NOMO-1 treated with dmso at 0.1 percent for 144 hours (cell line): ENCODE results near the gene SREK1.
"Not testable (repeated sequence)": the region's sequence is repeated elsewhere in the genome, so short reads cannot be mapped to it uniquely, and the experiment has no call there.

Source experiments
- DNase-seq: peaks from one replicate; lab custom pipeline; 2025; ENCODE audit not compliant: unreplicated experiment; lab: John Stamatoyannopoulos, UW

Gene SREK1

DNA sequence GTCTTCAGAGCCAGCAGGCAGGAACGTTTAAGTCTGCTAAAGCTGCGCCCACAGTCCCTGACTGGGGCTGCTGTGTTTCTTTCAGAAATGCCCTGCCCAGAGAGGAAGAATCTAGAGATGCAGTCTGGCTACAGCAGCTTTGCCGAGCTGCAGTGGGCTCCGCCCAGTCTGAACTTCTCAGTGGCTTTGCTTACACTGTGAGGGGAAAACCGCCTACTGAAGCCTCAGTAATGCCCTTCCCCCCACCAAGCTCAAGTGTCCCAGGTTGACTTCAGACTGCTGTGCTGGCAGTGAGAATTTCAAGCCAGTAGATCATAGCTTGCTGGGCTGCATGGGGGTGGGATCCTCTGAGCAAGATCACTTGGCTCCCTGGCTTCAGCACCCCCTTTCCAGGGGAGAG lies 78.4 kb downstream of the SREK1 start:
- DNase-seq, result no peak

DNA sequence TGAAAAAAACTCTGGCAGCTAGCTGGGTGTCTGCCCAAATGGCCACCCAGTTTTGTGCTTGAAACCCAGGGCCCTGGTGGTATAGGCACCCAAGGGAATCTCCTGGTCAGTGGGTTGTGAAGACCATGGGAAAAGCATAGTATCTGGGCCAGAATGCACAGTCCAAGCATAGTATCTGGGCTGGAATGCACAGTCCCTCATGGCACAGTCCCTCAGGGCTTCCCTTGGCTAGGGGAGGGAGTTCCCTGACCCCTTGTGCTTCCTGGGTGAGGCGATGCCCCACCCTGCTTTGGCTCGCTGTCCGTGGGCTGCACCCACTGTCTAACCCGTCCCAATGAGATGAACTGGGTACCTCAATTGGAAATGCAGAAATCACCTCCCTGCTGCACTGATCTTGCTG lies 78.8 kb downstream of the SREK1 start:
- DNase-seq, result not testable (repeated sequence)

DNA sequence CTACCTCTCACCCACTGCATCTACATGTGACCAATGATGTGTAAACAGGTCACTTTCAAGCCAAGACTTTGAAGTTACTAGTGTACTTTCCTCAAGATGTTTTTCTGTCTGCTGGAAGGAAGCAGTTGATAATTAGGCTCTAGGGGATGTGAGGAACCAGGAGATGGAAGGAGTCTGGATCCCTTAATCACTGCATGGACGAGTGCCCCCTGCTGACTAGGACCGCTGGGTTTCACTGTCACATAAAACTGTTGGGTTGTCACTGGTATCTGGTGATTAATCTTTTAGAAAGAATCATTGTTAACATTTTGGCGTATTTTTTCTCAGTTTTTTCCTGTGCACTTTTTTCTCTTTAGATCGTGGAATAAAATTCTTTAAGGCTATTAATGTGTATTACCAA lies 79.5 kb downstream of the SREK1 start:
- no peak for DNase-seq

DNA sequence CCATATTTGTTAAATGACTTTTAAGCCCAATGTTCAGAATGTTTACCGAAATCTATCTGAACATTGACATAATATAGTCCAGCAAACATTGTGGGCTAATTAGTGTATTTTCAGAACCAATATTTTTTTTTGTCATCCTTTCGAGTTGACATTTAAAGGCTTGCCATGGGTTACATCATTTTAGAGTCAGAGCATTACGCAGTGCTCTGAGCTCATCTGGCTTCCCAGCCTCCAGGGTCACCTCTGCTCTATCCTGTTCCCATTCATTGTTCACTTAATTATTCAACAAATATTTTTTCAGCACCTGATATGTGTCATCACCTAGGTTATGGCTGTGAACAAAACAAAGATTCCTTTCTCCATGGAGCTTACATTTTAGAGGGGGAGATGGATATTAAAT lies 80.2 kb downstream of the SREK1 start:
- no peak for DNase-seq

DNA sequence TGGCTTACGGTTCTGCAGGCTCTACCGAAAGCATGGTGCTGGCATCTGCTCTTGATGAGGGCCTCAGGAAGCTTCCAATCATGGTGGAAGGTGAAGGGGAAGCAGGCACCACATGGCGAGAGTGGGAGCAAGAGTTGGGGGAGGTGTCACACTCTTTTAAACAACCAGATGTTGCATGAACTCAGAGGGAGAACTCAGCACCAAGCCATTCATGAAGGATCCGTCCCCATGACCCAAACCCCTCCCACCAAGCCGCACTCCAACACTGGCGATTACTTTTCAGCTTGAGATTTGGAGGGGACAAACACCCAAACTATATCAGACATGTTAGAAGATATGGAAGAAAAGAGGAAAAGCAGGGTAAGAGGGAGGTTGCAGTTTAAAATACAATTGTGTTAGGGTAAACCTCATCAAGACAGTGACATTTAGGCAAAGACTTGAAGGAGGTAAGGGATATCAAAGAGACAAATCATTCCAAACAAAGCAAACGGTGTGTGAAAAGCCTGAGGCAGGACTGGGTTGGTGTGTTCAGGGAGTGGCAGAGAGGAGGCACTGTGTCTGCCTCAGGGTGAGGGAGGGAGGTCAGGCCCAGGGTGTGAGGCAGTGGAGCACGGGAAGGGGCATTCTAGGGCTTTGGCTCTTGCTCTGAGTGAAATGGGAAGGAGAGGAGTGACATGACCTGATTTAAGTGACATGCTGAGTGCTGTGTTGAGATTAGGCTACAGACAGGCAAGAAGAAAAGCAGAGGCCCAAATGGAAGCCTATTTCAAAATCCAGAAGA lies 80.9 kb downstream of the SREK1 start:
- no peak for DNase-seq

DNA sequence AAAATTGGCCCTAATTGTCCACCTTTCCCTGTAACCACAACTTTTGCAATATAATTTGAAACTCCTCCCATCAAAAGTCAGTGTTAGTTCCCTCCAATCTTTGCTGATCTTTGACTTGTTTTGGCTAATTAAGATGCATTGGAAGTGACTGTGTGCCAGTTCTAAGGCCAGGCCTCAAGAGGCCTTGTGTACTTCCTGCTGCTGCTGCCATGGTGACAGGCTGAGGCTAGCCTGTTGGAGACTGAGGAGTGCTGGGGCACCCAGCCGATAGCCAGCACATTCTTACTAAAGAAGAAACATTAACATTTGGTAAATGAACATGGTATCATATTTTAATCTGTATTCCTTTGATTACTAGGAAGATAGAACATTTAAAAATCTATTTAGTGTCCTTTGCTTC lies 86.5 kb downstream of the SREK1 start:
- DNase-seq, result no peak

DNA sequence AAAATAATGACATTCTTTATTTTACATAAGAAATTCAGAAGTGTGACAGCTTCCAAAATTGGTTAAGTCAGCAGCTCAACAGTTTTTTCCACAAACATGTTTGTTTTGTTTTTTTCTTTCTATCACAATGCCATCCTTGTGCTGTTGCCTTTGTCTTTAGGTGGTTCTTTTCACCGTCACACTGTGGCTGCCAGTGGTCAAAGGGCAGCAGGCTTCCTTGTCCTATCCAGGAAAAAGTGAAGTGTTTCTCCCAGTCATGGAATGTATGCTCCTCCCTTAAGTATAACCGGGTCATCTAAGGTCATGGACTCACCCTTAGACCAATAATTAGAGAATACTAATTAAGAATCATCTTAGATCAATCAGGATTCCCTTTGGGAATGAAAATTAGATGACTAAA lies 87.4 kb downstream of the SREK1 start:
- no peak for DNase-seq

DNA sequence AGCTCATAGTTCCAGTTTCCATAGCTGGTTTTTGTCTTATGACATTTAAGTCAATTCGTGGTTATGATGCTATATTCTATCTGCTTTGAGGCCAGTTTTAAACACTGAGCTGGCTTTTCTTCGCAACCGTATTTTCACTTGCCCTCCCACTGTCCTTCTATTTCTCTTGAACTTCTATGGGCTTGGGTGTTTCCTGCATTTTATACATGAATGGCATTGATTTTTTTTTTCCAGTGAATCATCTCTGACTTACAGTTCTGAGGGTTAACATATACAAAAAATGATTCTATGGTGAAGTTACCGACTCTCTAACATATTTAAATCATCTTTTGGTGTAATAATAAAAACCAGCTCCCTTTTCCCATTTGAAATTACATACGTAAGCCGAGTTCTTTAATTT lies 88.2 kb downstream of the SREK1 start:
- DNase-seq, result no peak

DNA sequence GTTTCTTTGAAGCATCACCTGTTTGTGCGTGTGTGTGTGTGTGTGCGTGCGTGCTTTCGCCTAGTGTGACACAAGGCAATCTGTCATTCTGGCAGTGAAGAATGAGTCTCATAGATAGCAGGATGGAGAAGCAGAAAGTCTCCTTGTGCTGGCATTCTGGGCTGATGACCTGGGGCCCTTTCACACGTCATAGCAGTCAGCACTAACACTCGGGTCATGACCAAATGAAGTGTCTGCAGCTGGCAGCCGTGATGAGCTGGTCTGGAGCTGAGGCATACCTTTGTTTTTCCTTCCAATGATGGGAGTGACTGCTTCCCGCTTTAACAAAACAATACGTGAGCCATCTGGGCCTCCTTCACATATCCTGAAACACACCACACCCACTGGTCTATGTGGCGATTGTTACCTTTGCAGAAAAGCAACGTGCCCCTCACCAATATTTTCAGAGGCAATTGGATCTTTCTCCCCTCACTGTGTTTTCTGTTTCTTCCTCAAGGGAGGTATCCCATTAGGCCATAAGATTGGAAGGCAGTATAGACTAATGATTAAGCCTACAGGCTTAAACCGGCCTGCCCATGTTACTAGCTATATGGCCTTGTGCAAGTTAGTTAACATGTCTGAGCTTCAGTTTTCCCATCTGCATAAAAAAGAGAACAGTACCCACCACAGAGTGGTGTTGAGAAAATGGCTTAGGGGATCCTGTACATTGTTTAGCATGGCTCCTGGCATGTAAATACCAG lies 88.8 kb downstream of the SREK1 start:
- DNase-seq, result no peak
